Gastrocnemius medialis (tissue), 4 donors: ENCODE results near the gene SPG21.

ENCODE experiments used
- POLR2A ChIP-seq, 2 donors: fragments of 450-650 bp; IDR thresholded peaks; one replicate each; pipeline ENCODE4 v1.6.1; 2017; ENCODE audit warnings: antibody characterized with exemption in 2 of 2, mild to moderate bottlenecking in 2 of 2, moderate library complexity in 2 of 2
- TF ChIP-seq, protein P1 (sequence below), 5 experiments: fragments of 450-650 bp in 3 of 5; fragments of 200-600 bp in 2 of 5; sonication (generic) in 2 of 5; IDR thresholded peaks in 4 of 5; conservative IDR thresholded peaks in 1 of 5; 1 replicate in 4 of 5; 2 replicates in 1 of 5; pipeline ENCODE4 v1.5.1; 2016 to 2019; ENCODE audit warnings: antibody characterized with exemption in 5 of 5, mild to moderate bottlenecking in 3 of 5, moderate library complexity in 3 of 5

DNA sequence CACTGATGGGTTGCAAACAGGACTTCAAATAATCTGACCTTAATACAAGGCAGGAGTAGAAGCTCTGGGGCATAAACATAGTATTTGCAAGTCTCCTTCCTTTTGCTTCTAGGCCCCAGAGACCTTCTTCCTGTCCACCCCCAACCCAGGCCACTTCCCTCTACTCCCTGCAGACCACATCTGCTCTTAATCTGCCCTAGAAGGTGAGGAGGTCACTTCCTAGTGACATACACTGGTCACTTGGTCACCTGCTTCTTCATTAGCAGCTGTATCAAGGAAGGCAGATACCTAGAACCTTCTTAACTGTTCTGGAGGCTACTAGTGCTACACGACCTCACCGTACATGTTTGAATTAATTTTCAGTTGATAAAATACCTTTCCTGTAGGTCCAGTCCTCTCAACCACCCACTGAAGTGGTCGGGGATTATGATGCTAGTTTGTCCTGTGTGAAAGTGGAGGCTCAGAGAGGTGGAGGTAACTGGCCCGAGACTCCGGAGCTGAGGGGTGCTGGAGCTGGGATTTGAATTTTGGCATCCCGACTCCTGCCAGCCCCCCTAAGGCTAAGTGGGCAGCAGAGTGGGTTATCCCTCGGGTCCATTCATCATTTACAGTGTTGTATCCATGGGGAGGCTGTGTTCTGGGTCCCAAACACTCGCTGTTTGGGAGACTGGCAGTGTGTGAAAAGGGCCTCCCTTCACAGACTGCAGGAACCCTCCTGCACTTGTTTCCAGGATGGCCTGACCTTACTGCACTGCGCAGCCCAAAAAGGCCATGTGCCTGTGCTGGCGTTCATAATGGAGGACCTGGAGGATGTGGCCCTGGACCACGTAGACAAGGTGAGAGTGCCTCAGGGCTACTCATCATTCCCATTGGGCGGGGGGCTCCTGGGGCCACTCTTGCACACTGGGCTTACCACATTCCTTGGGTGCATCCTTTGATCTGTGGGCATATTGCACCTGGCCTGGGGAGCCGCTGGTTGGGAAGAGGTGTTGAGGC lies 64.1 kb downstream of the SPG21 start:
- TF ChIP-seq, protein P1, sequence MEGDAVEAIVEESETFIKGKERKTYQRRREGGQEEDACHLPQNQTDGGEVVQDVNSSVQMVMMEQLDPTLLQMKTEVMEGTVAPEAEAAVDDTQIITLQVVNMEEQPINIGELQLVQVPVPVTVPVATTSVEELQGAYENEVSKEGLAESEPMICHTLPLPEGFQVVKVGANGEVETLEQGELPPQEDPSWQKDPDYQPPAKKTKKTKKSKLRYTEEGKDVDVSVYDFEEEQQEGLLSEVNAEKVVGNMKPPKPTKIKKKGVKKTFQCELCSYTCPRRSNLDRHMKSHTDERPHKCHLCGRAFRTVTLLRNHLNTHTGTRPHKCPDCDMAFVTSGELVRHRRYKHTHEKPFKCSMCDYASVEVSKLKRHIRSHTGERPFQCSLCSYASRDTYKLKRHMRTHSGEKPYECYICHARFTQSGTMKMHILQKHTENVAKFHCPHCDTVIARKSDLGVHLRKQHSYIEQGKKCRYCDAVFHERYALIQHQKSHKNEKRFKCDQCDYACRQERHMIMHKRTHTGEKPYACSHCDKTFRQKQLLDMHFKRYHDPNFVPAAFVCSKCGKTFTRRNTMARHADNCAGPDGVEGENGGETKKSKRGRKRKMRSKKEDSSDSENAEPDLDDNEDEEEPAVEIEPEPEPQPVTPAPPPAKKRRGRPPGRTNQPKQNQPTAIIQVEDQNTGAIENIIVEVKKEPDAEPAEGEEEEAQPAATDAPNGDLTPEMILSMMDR (IDR thresholded peaks at IDR 0.05 in 4 of 5, conservative IDR thresholded peaks at IDR 0.05 in 1 of 5) = no peak
- TF ChIP-seq POLR2A (IDR thresholded peaks at IDR 0.05) = no peak
